Gastroesophageal sphincter (tissue), 4 donors: ENCODE results near the gene ANTXR2. TPM values are rescaled to one million over a fixed set of nuclear protein-coding genes. Genes with fewer than 3 reads are reported as not detected.

ENCODE experiments used
- total RNA-seq, 4 donors: library from RNA; depleted of rRNA; stranded (reverse); fragments of >200 nt; gene quantifications; one replicate each; pipeline ENCODE4 v1.1.0, GENCODE V29; 2016

ANTXR2 gene
- total RNA-seq, 4 donors from 2014 or later: 440 to 611 (median 501) TPM

Other genes with a start within 250 kb of the ANTXR2 start
- gene PRDM8, start 124.3 kb upstream of the ANTXR2 start, total RNA-seq: 10 to 100 TPM; 31.2 to 43.6 (median 36.9) TPM
- gene FGF5, start 193.4 kb upstream of the ANTXR2 start, total RNA-seq: 1 to 10 TPM; 1.2 to 2.4 (median 2.0) TPM